HG03066 (cell line): ENCODE results near the gene WEE1.
"Not testable (repeated sequence)": the region's sequence is repeated elsewhere in the genome, so short reads cannot be mapped to it uniquely, and the experiment has no call there.

ENCODE experiments used
- ATAC-seq: cut with Tn5 transposase; IDR thresholded peaks from one replicate; pipeline ENCODE4 v1.9.1; 2021; ENCODE audit warnings: low read depth; ENCODE audit not compliant: unreplicated experiment

WEE1 gene

GRCh38 chr11:9590717-9591116, 17.2 kb downstream of the WEE1 start:
- no peak for ATAC-seq

- no peak for ATAC-seq
Observed at GRCh38 chr11:9594267-9595046, 21.0 kb downstream of the WEE1 start.

GRCh38 chr11:9596926-9597464, 23.5 kb downstream of the WEE1 start:
- ATAC-seq, result no peak

- ATAC-seq, result no peak
Observed at GRCh38 chr11:9600166-9600565, 26.7 kb downstream of the WEE1 start.

GRCh38 chr11:9600644-9601036, 27.2 kb downstream of the WEE1 start:
- ATAC-seq, result peak; percentile 41

- ATAC-seq, result peak; percentile 87
Observed at GRCh38 chr11:9601037-9601875, 27.8 kb downstream of the WEE1 start.

GRCh38 chr11:9601876-9602199, 28.4 kb downstream of the WEE1 start:
- no peak for ATAC-seq

GRCh38 chr11:9603214-9603613, 29.7 kb downstream of the WEE1 start:
- ATAC-seq, result not testable (repeated sequence)

GRCh38 chr11:9604134-9604533, 30.7 kb downstream of the WEE1 start:
- ATAC-seq, result no peak

GRCh38 chr11:9605742-9606141, 32.3 kb downstream of the WEE1 start:
- ATAC-seq, result no peak

- ATAC-seq, result no peak
Observed at GRCh38 chr11:9606809-9607510, 33.5 kb downstream of the WEE1 start.

GRCh38 chr11:9607511-9607899, 34.0 kb downstream of the WEE1 start:
- ATAC-seq, result no peak

GRCh38 chr11:9609002-9609759, 35.7 kb downstream of the WEE1 start:
- no peak for ATAC-seq

- no peak for ATAC-seq
Observed at GRCh38 chr11:9609841-9610240, 36.4 kb downstream of the WEE1 start.

- peak; percentile 38 for ATAC-seq
Observed at GRCh38 chr11:9613118-9613829, 39.8 kb downstream of the WEE1 start.

- ATAC-seq, result peak; percentile 50
Observed at GRCh38 chr11:9613830-9614762, 40.6 kb downstream of the WEE1 start.

- ATAC-seq, result peak; percentile 56
Observed at GRCh38 chr11:9615031-9615451, 41.6 kb downstream of the WEE1 start.

- no peak for ATAC-seq
Observed at GRCh38 chr11:9616042-9616675, 42.7 kb downstream of the WEE1 start.
